ENCODE data around the gene PCDHB1.

Gene PCDHB1, protein sequence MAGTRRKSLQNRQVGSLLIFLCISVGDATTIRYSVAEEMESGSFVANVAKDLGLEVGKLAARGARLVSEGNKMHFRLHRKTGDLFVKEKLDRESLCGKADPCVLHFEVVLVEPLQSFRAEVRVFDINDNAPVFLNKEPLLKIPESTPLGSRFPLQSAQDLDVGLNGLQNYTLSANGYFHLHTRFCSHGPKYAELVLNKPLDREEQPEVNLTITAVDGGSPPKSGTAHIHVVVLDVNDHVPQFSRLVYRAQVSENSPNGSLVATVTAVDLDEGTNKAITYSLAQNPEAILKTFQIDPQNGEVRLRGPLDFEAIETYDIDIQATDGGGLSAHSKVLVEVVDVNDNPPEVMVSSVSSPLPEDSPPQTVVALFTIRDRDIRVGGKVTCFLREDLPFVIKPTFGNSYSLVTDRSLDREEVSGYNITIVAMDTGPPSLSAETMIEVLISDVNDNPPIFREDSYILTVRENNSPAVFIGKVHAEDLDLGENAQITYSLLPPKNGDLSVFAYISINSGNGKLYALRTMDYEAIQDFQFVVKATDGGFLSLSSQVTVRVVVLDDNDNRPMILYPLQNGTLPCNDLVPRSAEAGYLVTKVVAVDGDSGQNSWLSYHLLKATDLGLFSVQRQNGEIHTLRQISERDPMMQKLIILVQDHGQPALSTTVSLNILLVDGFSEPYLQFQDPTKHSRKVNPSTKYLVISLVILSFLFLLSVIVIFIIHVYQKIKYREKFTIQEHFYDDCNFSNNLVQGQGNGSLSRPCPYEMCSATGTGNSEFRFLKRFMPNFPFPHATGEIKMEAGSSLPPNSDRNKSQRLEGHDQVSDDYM

DNA sequence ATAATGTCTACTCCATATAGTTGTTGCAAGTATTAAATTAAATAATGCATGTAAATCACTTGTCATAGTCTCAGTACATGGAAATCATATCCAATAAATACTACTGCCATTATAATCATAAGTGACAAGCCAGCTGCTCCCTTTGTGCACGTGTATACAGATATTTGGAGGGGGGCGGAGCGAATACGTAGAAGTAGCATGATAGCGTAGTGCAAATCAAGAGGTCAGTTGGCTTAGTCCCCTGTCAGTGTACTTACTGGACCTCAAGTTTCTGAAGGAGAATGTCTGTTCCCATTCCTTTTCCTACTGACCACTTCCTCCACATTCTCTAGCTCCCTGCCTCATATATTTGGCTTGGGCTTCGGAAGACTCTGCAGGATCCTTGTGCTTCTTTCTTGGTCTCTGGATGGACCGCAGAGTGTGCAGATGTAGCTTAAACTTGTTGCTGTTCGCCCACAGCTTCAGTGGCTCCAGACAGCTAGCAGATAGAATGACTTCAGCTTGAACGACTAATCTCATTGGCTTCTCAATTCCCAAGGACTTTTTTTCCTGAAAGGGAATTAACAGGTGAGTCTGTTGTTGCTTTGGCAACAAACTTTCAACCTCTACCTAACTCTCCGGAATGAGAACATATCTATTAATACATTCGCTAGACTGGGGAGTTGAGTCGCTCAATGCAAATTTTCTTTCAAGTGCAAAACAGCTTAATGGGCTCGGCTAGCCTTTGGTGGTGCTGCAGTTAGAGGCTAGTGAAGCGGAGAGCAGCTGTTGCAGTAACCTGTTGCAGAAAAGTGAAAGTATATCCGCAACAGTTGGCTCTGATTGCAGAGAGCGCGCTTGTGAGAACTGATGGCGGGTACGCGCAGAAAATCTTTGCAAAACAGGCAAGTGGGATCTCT, at the start of gene PCDHB1:
Gene PCDHB1 (plus strand): TSS at position 753 of the 899 bp plus-strand sequence. CDS start 97 bp downstream, at position 850.
- no peaks in the 10 kb centered on the region for H3K79me2 ChIP-seq (ENCODE audit: insufficient read depth, low read length)
- no peaks in the 10 kb centered on the region for H3K27me3 ChIP-seq (ENCODE audit: insufficient read depth, low read length, poor library complexity, severe bottlenecking)
- H3K9me2 ChIP-seq (replicated peaks; ENCODE audit: low read depth, low read length) = no peaks in the 10 kb centered on the region
- H4K20me1 ChIP-seq (ENCODE audit: insufficient read depth, low read length, poor library complexity, severe bottlenecking) = no peaks in the 10 kb centered on the region
- no peak within 1 kb of the TSS for H3K4me3 ChIP-seq (ENCODE audit: low read length, poor library complexity, severe bottlenecking)
- no peak within 1 kb of the TSS for H2AFZ ChIP-seq (ENCODE audit: low read length)
- H3F3A ChIP-seq (ENCODE audit: low read depth) = no peaks in the 10 kb centered on the region
- TF ChIP-seq EZH2phosphoT487 (IDR thresholded peaks at IDR 0.05; ENCODE audit: borderline replicate concordance) = no peak
- H3K4me2 ChIP-seq (ENCODE audit: low read depth, low read length, poor library complexity, severe bottlenecking) = no peak within 1 kb of the TSS
- no peaks in the 10 kb centered on the region for H3K4me1 ChIP-seq (ENCODE audit: insufficient read depth, low read length, poor library complexity, severe bottlenecking)
- no peaks in the 10 kb centered on the region for H3K36me3 ChIP-seq (ENCODE audit: insufficient read depth, low read length)
- H3K9me3 ChIP-seq (ENCODE audit: insufficient read depth, low read depth, low read length) = no peaks in the 10 kb centered on the region; the same call in 1 of the 2 replicates
- H3K9ac ChIP-seq (ENCODE audit: low read depth, low read length, poor library complexity, severe bottlenecking) = no peak within 1 kb of the TSS

DNA sequence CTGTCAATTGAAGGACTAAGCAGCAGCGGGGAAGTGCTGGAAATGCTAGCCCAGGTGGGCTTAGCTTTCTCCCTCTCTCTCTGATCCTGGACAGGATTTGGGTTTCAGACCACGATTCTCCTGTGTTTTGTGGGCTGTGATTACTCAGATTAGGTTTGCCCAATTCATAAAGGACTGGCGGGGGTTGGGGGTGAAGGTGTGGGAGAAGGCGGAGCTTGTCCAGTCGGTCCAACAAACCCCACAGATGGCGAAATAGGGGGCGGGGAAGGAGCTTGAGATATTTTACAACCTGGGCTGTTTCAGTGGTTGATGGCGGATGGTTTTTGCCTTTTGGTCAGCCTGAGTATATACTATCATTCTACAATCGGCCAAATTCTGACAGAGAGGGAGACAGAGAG, 49.7 kb upstream of the PCDHB1 start:
- H3K36me3 ChIP-seq (ENCODE audit: insufficient read depth, low read length) = no peaks in the 10 kb centered on the region
- no peaks in the 10 kb centered on the region for H3F3A ChIP-seq (ENCODE audit: low read depth)
- no peak overlapping the region for H3K4me3 ChIP-seq (ENCODE audit: low read length, poor library complexity, severe bottlenecking)
- H3K9ac ChIP-seq (ENCODE audit: low read depth, low read length, poor library complexity, severe bottlenecking) = no peak overlapping the region
- H3K4me2 ChIP-seq (ENCODE audit: low read depth, low read length, poor library complexity, severe bottlenecking) = no peak overlapping the region
- TF ChIP-seq EZH2phosphoT487 (IDR thresholded peaks at IDR 0.05; ENCODE audit: borderline replicate concordance) = no peak
- TF ChIP-seq, protein P1, sequence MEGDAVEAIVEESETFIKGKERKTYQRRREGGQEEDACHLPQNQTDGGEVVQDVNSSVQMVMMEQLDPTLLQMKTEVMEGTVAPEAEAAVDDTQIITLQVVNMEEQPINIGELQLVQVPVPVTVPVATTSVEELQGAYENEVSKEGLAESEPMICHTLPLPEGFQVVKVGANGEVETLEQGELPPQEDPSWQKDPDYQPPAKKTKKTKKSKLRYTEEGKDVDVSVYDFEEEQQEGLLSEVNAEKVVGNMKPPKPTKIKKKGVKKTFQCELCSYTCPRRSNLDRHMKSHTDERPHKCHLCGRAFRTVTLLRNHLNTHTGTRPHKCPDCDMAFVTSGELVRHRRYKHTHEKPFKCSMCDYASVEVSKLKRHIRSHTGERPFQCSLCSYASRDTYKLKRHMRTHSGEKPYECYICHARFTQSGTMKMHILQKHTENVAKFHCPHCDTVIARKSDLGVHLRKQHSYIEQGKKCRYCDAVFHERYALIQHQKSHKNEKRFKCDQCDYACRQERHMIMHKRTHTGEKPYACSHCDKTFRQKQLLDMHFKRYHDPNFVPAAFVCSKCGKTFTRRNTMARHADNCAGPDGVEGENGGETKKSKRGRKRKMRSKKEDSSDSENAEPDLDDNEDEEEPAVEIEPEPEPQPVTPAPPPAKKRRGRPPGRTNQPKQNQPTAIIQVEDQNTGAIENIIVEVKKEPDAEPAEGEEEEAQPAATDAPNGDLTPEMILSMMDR (conservative IDR thresholded peaks at IDR 0.05; ENCODE audit: low read length) = no peak
- H3K79me2 ChIP-seq (ENCODE audit: insufficient read depth, low read length) = no peaks in the 10 kb centered on the region
- H3K9me3 ChIP-seq (ENCODE audit: insufficient read depth, low read depth, low read length) = no peaks in the 10 kb centered on the region
- H2AFZ ChIP-seq (ENCODE audit: low read length) = no peak overlapping the region
- no peaks in the 10 kb centered on the region for H4K20me1 ChIP-seq (ENCODE audit: insufficient read depth, low read length, poor library complexity, severe bottlenecking)
- no peaks in the 10 kb centered on the region for H3K4me1 ChIP-seq (ENCODE audit: insufficient read depth, low read length, poor library complexity, severe bottlenecking)
- H3K27me3 ChIP-seq (ENCODE audit: insufficient read depth, low read length, poor library complexity, severe bottlenecking) = no peaks in the 10 kb centered on the region
- H3K9me2 ChIP-seq (replicated peaks; ENCODE audit: low read depth, low read length) = no peaks in the 10 kb centered on the region

DNA sequence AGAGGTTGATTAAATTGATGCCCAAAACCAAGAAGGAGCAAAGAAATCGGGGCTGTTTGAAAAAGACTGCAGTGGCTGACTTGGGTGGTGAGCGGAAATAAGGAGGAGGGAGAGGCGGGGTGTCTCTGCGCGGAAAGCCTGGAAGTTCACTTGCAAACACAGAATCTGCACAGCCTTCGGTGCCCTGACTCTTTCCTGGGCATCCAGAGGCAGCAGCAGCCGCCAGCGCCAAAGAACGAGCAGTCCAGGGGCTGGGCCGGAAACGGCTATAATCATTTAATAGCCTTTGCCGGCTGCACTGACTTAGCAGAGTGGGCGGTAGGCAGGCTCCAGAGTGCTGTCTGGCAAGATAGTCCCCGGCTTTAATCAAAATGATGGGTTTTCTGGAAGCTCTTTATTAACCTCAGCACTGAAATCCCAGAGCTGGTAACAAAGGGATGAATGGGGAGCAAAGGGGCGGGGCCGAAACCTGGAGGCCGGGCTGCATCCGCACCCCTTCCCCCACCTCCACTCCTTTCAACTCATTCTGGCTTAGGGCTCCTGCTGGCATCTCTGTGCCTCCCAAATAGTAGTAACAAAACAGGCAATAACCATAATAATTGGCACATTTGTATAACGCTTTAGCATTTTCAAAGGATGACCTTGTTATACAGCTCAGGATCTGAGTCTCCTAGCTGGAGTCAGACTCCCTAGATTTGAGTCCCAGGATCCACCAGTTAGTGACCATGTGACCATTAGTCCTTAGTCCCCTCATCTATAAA, 49.1 kb upstream of the PCDHB1 start:
- no peak overlapping the region for H3K4me3 ChIP-seq (ENCODE audit: low read length, poor library complexity, severe bottlenecking)
- no peaks in the 10 kb centered on the region for H3K9me2 ChIP-seq (replicated peaks; ENCODE audit: low read depth, low read length)
- no peak overlapping the region for H3K9ac ChIP-seq (ENCODE audit: low read depth, low read length, poor library complexity, severe bottlenecking)
- no peaks in the 10 kb centered on the region for H4K20me1 ChIP-seq (ENCODE audit: insufficient read depth, low read length, poor library complexity, severe bottlenecking)
- no peak overlapping the region for H3K4me2 ChIP-seq (ENCODE audit: low read depth, low read length, poor library complexity, severe bottlenecking)
- TF ChIP-seq, protein P1 (conservative IDR thresholded peaks at IDR 0.05; ENCODE audit: low read length) = no peak
- H3K27me3 ChIP-seq (ENCODE audit: insufficient read depth, low read length, poor library complexity, severe bottlenecking) = no peaks in the 10 kb centered on the region
- no peaks in the 10 kb centered on the region for H3F3A ChIP-seq (ENCODE audit: low read depth)
- H3K36me3 ChIP-seq (ENCODE audit: insufficient read depth, low read length) = no peaks in the 10 kb centered on the region
- H3K9me3 ChIP-seq (ENCODE audit: insufficient read depth, low read depth, low read length) = no peaks in the 10 kb centered on the region
- H2AFZ ChIP-seq (ENCODE audit: low read length) = no peak overlapping the region
- no peaks in the 10 kb centered on the region for H3K79me2 ChIP-seq (ENCODE audit: insufficient read depth, low read length)
- no peaks in the 10 kb centered on the region for H3K4me1 ChIP-seq (ENCODE audit: insufficient read depth, low read length, poor library complexity, severe bottlenecking)

Data from Loucy (cell line).